Kidney capillary endothelial cell (primary cell): ENCODE results near the gene SLC25A6.
"Not testable (repeated sequence)": the region's sequence is repeated elsewhere in the genome, so short reads cannot be mapped to it uniquely, and the experiment has no call there.

ENCODE experiments used
- DNase-seq: peaks from one replicate; pipeline ENCODE4 v3.0.0-alpha.2; 2018; ENCODE audit warnings: low spot score

Gene SLC25A6

DNA sequence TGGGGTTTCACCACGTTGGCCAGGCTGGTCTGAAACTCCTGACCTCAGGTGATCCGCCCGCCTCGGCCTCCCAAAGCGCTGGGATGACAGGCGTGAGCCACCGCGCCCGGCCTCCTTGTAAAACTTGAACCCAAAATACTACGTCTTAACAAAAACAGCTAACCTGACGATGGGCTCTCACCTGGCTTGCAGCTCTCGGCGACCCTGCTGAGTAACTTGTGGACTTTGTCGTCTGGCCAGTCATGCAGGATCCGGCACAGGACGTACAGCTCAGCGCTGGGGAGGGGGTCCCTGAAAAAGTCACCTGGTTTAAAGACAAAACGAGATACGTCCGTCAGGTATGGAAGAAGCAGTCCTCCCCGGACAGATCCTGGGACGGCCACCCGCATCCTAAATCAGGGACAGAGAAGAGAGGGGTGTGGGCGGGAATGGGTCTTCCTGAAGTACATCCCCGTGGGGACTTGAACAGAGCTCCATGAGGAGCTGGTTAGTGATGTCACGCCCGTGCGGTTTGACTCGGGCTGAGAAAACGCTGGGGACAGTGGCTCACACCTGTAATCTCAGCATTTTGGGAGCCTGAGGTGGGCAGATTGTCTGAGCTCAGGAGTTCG lies 20.7 kb upstream of the SLC25A6 start:
- DNase-seq, result no peak

DNA sequence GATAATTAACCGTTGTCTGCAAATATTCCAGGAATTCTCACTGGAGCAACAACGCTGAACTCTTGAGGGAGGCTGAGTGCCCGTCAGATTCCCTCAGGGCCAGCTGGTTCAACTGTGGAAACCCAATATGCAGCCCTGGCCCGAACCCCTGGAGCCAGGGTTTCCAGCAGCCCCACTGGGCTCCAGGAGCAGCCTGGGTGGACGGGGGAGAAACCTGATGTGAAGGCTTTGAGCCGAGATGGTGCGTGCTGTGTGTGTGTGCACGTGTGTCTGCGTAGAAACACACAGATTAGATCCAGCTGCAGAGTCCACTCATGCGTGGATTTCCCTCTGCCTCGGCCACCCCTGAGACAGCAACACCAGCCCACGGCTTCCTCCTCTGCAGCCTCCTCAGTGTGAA lies 19.4 kb upstream of the SLC25A6 start:
- no peak for DNase-seq

- no peak for DNase-seq
Measured at GRCh38 chrX:1407035-1407434, 15.1 kb upstream of the SLC25A6 start.

- DNase-seq, result not testable (repeated sequence)
Measured at GRCh38 chrX:1405769-1406168, 13.9 kb upstream of the SLC25A6 start.

- DNase-seq, result not testable (repeated sequence)
Measured at GRCh38 chrX:1403867-1404266, 12.0 kb upstream of the SLC25A6 start.

- no peak for DNase-seq
Measured at GRCh38 chrX:1403228-1403627, 11.3 kb upstream of the SLC25A6 start.

- no peak for DNase-seq
Measured at GRCh38 chrX:1401611-1402430, 9.9 kb upstream of the SLC25A6 start.

GRCh38 chrX:1400742-1401471 lies 9.0 kb upstream of the SLC25A6 start:
- DNase-seq, result no peak

DNA sequence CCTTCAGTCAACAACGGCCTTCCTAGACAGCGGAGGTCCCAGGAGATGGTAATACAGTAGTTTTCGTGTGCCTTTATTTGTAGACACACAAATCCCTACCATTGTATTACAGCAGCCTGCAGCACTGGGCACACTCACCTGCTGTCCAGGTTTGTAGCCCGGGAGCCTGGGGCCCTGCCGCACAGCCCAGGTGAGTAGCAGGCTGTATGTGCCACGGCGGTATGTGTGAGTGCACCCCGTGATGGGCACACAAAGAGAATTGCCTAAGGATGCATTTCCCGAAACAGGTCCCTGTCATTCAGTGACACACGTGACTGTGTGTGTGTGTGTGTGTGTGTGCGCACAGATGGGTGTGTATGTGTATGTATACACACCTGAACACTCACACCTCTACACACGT lies 8.1 kb upstream of the SLC25A6 start:
- DNase-seq, result no peak

GRCh38 chrX:1398431-1399340 lies 6.8 kb upstream of the SLC25A6 start:
- DNase-seq, result no peak

GRCh38 chrX:1397441-1398270 lies 5.7 kb upstream of the SLC25A6 start:
- DNase-seq, result no peak

DNA sequence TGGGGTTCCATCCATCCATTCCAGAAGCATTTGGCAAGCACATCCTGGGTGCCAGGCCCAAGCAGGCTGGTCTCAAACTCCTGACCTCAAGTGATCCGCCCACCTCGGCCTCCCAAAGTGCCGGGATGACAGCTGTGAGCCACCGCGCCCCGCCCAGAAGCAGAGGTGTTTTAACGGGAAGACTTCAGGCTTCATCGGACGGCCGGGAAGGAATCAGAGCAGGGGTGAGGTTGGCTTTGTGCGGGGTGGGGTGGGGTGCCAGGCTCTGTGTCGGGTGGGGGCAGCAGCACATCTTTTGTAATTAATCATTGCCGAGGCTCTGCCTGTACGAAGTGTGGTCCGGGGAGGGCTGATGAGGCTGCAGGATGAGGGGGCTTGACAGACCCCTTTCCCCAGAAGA lies 5.1 kb upstream of the SLC25A6 start:
- DNase-seq, result no peak

DNA sequence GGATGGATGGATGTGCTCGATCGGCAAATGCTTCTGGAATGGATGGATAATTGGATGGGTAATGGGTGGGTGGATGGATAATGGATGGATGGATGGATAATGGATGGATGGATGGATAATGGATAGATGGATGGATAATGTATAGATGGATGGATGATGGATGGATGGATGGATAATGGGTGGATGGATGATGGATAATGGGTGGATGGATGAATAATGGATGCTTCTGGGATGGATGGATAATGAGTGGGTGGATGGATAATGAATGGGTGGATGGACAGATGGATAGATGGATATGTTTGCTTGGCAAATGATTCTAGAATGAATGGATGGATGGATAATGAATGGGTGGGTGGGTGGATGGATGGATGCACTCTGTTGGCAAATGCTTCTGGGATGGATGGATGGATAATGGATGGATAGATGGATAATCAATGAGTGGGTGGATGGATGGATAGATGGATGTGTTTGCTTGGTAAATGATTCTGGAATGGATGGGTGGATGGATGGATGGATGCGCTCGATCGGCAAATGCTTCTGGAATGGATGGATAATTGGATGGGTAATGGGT lies 3.8 kb upstream of the SLC25A6 start:
- DNase-seq, result no peak

DNA sequence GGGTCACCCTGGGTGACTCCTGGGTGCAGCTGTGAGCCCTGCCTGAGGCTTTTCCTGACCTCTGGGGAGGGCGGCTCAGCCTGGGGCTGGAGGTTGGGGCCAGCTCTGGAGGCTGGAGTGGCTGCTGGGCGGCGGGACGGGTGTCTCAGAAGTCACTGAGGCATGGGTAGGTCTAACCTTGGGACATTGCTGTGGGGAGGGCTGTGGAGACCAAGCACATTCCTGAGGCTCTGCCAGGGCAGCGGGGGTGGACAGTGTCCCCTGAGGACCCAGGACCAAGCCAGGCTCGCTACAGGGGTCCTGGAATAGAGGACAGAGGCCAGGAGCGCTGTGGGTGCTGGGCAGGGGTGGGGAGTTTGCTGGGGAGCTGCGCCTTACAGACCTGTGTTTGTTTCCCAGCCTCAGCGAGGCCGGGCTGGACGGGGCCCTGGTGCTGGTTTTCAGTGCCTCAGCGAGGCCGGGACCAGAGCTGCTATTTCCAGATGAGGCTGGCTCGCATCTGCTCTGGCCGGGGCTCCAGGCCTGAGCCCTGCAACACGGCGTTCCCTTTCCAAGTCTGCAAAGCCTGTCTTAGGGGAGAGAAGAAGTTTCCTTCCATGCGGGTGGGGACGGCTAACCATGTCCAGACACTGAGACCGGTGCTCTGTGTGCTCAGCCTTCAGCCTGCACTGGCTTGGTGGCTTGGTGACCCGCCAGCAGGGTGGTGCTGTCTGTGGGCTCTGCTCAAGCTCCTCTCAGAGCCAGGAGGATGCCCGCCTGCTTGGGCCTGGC lies 3.0 kb upstream of the SLC25A6 start:
- no peak for DNase-seq

GRCh38 chrX:1393871-1394615 lies 2.1 kb upstream of the SLC25A6 start:
- no peak for DNase-seq

GRCh38 chrX:1392376-1393068 lies 609 bp upstream of the SLC25A6 start:
- no peak for DNase-seq

DNA sequence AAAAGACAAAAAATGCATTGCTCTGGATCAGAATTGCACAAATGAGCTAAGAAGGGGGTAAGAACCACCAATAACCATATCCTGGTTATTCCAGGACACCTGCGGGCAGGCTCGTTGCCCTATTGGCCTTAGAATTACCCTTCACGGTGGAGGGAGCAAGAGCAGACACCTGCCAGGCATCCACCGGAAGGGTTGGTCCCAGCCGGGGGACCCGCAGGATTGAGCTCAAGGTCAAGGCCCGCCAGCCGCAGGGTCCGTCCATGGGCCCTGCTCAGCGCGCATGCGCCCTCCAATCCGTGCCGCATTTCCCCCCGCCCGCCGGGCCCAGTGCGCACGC lies 575 bp downstream of the SLC25A6 start:
- no peak for DNase-seq

DNA sequence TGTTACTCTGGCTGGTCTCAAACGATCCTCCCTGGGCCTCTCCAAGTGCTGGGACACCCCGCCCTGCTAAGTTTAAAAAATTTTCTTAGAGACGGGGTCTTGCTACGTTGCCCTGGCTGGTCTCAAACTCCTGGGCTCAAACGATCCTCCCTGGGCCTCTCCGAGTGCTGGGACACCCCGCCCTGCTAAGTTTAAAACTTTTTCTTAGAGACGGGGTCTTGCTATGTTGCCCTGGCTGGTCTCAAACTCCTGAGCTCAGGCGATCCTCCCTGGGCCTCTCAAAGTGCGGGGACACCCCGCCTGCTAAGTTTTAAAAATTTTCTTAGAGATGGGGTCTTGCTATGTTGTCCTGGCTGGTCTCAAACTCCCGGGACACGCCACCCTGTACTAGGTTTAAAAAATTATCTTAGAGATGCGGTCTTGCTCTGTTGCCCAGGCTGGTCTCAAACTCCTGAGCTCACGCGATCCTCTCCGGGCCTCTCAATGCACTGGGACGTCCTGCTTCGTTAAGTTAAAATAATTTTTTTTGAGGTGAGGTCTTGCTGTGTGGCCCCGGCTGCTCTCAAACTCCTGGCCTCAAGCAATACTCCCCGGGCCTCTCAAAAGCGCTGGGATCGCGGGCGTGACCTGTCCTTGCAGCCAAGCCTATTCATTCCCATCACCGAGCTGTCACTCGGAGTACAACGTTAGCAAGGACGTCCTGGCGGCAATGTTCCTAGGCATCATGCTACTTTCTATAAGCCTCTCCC lies 1.1 kb downstream of the SLC25A6 start:
- DNase-seq, result no peak
